ENCODE results near the gene HDDC2.

GRCh38 chr6:125255201-125255600 is 46.6 kb downstream of the HDDC2 start:
- TF ChIP-seq CTCF (conservative IDR thresholded peaks at IDR 0.05; ENCODE audit: low read depth, low read length) (no peak), EZH2phosphoT487 (IDR thresholded peaks at IDR 0.05; ENCODE audit: borderline replicate concordance, low read length) (no peak), EZH2 (IDR thresholded peaks at IDR 0.05; ENCODE audit: low read length, unreplicated experiment) (no peak)
